ENCODE measurements around the gene C4A.
"Not testable (repeated sequence)": the region's sequence is repeated elsewhere in the genome, so short reads cannot be mapped to it uniquely, and the experiment has no call there.

C4A gene

DNA sequence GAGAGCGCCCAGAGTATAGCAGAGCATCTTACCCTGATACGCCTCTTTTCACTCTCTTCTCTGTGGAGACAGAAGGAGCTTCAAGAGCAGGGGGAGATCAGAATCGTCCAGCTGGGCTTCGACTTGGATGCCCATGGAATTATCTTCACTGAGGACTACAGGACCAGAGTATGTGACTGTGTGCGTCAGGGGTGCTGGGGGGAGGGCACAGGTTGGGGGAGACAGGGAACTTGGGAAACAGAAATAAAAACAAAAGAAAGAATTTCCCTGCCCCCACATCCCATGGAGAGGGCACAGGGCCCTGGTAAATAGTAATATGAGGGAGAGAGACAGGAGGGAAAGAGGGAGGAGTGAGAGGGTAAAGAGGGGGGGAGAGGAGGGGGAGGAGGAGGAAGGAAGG lies 3.0 kb upstream of the C4A start:
- in situ Hi-C loops (cut with HindIII; ENCODE audit: low sequenced_read_pairs), result no loop called here

DNA sequence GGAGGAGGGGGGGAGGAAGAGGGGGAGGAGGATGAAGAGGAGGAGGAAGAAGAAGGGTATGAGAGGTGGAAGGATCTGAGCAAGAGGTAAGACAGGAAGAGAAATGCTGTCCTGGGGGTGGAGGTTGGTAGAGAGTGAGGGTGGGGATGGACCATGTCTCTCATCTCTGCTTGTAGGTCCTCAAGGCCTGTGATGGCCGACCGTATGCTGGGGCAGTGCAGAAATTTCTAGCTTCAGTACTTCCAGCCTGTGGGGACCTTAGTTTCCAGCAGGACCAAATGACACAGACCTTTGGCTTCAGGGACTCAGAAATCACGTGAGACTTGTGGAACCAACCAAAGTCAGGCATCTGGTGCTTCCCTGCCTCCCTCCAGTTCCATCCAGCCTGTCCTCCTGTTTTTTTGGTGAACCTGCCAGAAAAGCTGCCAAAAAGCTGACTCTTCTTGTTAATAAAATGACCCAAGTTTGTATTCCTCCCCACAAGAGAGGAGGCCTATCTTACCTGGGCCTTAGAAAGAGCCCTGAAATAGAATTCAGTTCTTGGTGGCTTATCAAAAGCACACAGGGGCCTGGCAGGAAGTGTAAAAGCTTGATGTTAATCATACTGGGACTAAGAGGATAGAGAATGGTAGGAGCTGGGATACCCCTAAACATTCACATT lies 2.5 kb upstream of the C4A start:
- in situ Hi-C loops (cut with HindIII; ENCODE audit: low sequenced_read_pairs), result no loop called here

- in situ Hi-C loops (cut with HindIII; ENCODE audit: low sequenced_read_pairs), result not testable (repeated sequence)
Measured at GRCh38 chr6:31980195-31980876, 1.5 kb upstream of the C4A start.

DNA sequence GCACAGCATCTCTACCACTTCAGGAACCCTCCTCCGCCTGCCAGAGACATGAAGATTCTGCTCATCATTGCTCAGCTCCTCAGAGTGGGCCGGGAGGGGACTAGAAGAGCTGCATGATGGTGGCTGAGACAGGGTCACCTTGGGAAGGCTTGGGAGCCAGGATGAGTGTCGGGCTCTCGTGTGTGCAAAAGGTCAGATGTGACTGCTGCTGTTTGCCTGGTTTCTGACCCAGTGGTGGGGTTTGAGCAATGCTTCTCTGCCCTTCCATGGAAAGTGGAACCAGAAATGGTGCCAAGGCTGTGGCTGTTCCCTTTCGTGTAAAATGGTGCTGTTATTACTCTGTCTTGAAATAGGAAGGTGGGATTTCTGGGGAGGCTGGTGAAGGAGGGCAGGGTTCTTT lies 859 bp upstream of the C4A start:
- in situ Hi-C loops (cut with HindIII; ENCODE audit: low sequenced_read_pairs), result not testable (repeated sequence)

GRCh38 chr6:31989363-31989762 lies 7.5 kb downstream of the C4A start:
- in situ Hi-C loops (cut with HindIII; ENCODE audit: low sequenced_read_pairs), result not testable (repeated sequence)

DNA sequence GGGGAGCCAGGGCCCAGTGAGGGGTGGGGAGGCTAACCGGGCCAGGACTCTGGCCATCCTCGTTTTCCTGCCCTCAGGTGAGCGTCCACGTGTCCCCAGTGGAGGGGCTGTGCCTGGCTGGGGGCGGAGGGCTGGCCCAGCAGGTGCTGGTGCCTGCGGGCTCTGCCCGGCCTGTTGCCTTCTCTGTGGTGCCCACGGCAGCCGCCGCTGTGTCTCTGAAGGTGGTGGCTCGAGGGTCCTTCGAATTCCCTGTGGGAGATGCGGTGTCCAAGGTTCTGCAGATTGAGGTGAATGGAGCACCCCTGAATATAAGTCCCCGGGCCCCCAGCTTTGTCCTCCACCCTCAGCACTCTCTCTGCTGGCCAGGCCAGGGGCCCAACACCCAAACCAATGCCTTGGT lies 12.6 kb downstream of the C4A start:
- in situ Hi-C loops (cut with HindIII; ENCODE audit: low sequenced_read_pairs), result not testable (repeated sequence)

- in situ Hi-C loops (cut with HindIII; ENCODE audit: low sequenced_read_pairs), result not testable (repeated sequence)
Measured at GRCh38 chr6:31996385-31996784, 14.5 kb downstream of the C4A start.

- in situ Hi-C loops (cut with HindIII; ENCODE audit: low sequenced_read_pairs), result not testable (repeated sequence)
Measured at GRCh38 chr6:32002546-32003268, 20.9 kb downstream of the C4A start.

GRCh38 chr6:32003301-32003700 lies 21.4 kb downstream of the C4A start:
- in situ Hi-C loops (cut with HindIII; ENCODE audit: low sequenced_read_pairs), result not testable (repeated sequence)

DNA sequence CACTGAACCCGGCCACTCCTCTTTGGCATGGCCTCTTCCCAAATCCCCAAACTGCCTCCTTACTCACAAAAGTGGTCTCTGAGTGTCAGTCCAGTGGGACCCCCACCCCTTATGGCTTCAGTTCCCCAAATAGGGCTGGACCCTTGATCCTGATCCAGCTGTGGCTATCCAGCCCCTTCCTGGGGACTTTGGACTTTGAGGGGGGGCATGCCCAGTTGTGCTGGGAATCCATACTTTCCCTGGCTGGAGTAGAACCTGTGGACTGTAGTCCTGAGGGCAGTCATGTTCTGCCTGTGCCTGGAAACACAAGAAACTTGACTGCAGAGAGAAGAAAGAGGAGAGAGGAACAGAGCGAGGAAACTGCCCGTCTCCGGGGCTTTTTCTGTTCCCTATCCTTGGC lies 22.5 kb downstream of the C4A start:
- in situ Hi-C loops (cut with HindIII; ENCODE audit: low sequenced_read_pairs), result not testable (repeated sequence)

GRCh38 chr6:32004864-32005537 lies 23.1 kb downstream of the C4A start:
- in situ Hi-C loops (cut with HindIII; ENCODE audit: low sequenced_read_pairs), result not testable (repeated sequence)

GRCh38 chr6:32005538-32005880 lies 23.7 kb downstream of the C4A start:
- in situ Hi-C loops (cut with HindIII; ENCODE audit: low sequenced_read_pairs), result not testable (repeated sequence)

- in situ Hi-C loops (cut with HindIII; ENCODE audit: low sequenced_read_pairs), result not testable (repeated sequence)
Measured at GRCh38 chr6:32005991-32006529, 24.2 kb downstream of the C4A start.

- in situ Hi-C loops (cut with HindIII; ENCODE audit: low sequenced_read_pairs), result not testable (repeated sequence)
Measured at GRCh38 chr6:32007086-32007485, 25.2 kb downstream of the C4A start.

DNA sequence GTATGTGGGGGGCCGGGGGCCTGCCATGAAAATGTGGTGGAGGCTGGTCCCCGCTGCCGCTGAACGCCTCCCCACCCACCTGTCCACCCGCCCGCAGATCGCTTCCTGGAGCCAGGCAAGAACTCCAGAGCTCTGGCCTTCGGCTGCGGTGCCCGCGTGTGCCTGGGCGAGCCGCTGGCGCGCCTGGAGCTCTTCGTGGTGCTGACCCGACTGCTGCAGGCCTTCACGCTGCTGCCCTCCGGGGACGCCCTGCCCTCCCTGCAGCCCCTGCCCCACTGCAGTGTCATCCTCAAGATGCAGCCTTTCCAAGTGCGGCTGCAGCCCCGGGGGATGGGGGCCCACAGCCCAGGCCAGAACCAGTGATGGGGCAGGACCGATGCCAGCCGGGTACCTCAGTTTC lies 26.2 kb downstream of the C4A start:
- in situ Hi-C loops (cut with HindIII; ENCODE audit: low sequenced_read_pairs), result not testable (repeated sequence)

DNA sequence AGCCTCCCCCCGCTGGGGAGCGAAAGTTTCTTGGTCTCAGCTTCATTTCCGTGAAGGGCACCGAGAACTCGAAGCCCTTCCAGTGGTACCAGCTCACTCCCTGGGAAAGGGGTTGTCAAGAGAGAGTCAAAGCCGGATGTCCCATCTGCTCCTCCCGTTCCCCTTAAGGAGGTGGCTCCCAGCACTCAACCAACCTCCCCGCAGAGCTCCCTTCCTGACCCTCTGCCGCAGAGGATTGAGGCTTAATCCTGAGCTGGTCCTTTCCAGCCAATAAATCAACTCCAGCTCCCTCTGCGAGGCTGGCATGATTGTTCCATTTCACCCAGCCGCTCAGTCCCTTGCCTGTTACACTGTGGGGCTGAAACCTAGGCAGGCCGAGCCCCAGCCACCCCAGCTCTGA lies 26.8 kb downstream of the C4A start:
- in situ Hi-C loops (cut with HindIII; ENCODE audit: low sequenced_read_pairs), result not testable (repeated sequence)

- in situ Hi-C loops (cut with HindIII; ENCODE audit: low sequenced_read_pairs), result not testable (repeated sequence)
Measured at GRCh38 chr6:32009537-32009936, 27.7 kb downstream of the C4A start.

GRCh38 chr6:32010856-32011530 lies 29.1 kb downstream of the C4A start:
- in situ Hi-C loops (cut with HindIII; ENCODE audit: low sequenced_read_pairs), result not testable (repeated sequence)

GRCh38 chr6:32012941-32013617 lies 31.2 kb downstream of the C4A start:
- in situ Hi-C loops (cut with HindIII; ENCODE audit: low sequenced_read_pairs), result not testable (repeated sequence)

DNA sequence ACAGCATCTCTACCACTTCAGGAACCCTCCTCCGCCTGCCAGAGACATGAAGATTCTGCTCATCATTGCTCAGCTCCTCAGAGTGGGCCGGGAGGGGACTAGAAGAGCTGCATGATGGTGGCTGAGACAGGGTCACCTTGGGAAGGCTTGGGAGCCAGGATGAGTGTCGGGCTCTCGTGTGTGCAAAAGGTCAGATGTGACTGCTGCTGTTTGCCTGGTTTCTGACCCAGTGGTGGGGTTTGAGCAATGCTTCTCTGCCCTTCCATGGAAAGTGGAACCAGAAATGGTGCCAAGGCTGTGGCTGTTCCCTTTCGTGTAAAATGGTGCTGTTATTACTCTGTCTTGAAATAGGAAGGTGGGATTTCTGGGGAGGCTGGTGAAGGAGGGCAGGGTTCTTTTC lies 31.9 kb downstream of the C4A start:
- in situ Hi-C loops (cut with HindIII; ENCODE audit: low sequenced_read_pairs), result not testable (repeated sequence)
